OCI-LY1 (cell line): ENCODE measurements around the gene KIAA0232.

ENCODE experiments used
- H2AFZ ChIP-seq: fragments of 200-600 bp; sonication (generic), shearing (Covaris generic); 2 replicates; pipeline ENCODE4 v1.6.0; 2014; ENCODE audit warnings: antibody characterized with exemption, mild to moderate bottlenecking, low read length
- H3F3A ChIP-seq: fragments of 200-600 bp; sonication (generic), shearing (Covaris generic); 2 replicates; pipeline ENCODE4 v1.6.0; 2014; ENCODE audit warnings: mild to moderate bottlenecking, antibody characterized with exemption, low read length, moderate library complexity; ENCODE audit not compliant: insufficient read depth
- H3K27ac ChIP-seq: fragments of 200-600 bp; sonication (generic); 2 replicates; pipeline ENCODE4 v1.5.1; 2014; ENCODE audit warnings: low read length, mixed run types, mild to moderate bottlenecking, low read depth; ENCODE audit not compliant: poor library complexity, severe bottlenecking
- H3K27me3 ChIP-seq: fragments of 200-600 bp; sonication (generic); 2 replicates; pipeline ENCODE4 v1.6.0; 2014; ENCODE audit warnings: antibody characterized with exemption, mild to moderate bottlenecking, low read length, moderate library complexity; ENCODE audit not compliant: insufficient read depth
- H3K36me3 ChIP-seq: fragments of 200-600 bp; sonication (generic); 2 replicates; pipeline ENCODE4 v1.6.1; 2014; ENCODE audit warnings: mild to moderate bottlenecking, antibody characterized with exemption, low read length, moderate library complexity, mixed read lengths; ENCODE audit not compliant: insufficient read depth
- H3K4me1 ChIP-seq: fragments of 200-600 bp; sonication (generic); 2 replicates; pipeline ENCODE4 v1.5.1; 2014; ENCODE audit warnings: mild to moderate bottlenecking, low read length, moderate library complexity; ENCODE audit not compliant: insufficient read depth, severe bottlenecking
- H3K4me2 ChIP-seq: fragments of 200-600 bp; sonication (generic), shearing (Covaris generic); 2 replicates; pipeline ENCODE4 v1.6.1; 2014; ENCODE audit warnings: low read length
- H3K4me3 ChIP-seq: fragments of 200-600 bp; sonication (generic); 2 replicates; pipeline ENCODE4 v1.5.1; 2014; ENCODE audit warnings: low read length, low read depth, mild to moderate bottlenecking, mixed read lengths; ENCODE audit not compliant: poor library complexity, severe bottlenecking
- H3K79me2 ChIP-seq: fragments of 200-600 bp; shearing (Covaris generic); 2 replicates; pipeline ENCODE4 v1.6.1; 2016; ENCODE audit warnings: mixed run types, low read length, mixed read lengths; ENCODE audit not compliant: insufficient read depth
- H3K9ac ChIP-seq: fragments of 200-600 bp; sonication (generic), shearing (Covaris generic); 2 replicates; pipeline ENCODE4 v1.6.1; 2014; ENCODE audit warnings: mild to moderate bottlenecking, low read length, mixed read lengths
- H3K9me2 ChIP-seq: fragments of 200-600 bp; sonication (generic), shearing (Covaris generic); 2 replicates; pipeline ENCODE4 v1.6.1; 2014; ENCODE audit warnings: low read depth, mild to moderate bottlenecking, low read length, mixed read lengths
- H3K9me3 ChIP-seq: fragments of 200-600 bp; shearing (Covaris generic); 2 replicates; pipeline ENCODE4 v1.6.1; 2014; ENCODE audit warnings: low read length, mixed read lengths
- H4K20me1 ChIP-seq: fragments of 200-600 bp; sonication (generic), shearing (Covaris generic); 2 replicates; pipeline ENCODE4 v1.6.0; 2016; ENCODE audit warnings: mild to moderate bottlenecking, low read length; ENCODE audit not compliant: insufficient read depth
- EZH2 ChIP-seq: fragments of 200-600 bp; sonication (generic), shearing (Covaris generic); IDR thresholded peaks from 2 replicates; pipeline ENCODE4 v1.8.0; 2017; ENCODE audit warnings: borderline replicate concordance, mixed run types, mild to moderate bottlenecking, antibody characterized with exemption, low read length, moderate library complexity, mixed read lengths
- TF ChIP-seq, protein P1 (sequence below): fragments of 200-600 bp; sonication (generic), shearing (Covaris generic); IDR thresholded peaks from 2 replicates; pipeline ENCODE4 v1.5.1; 2017; ENCODE audit warnings: mild to moderate bottlenecking, antibody characterized with exemption, low read length, moderate library complexity, mixed read lengths

KIAA0232 gene

GRCh38 chr4:6824772-6825402, 42.4 kb downstream of the KIAA0232 start:
- H3K79me2 ChIP-seq, result no peaks in the 10 kb centered on the region
- H4K20me1 ChIP-seq, result no peaks in the 10 kb centered on the region
- H3K4me3 ChIP-seq, result no peak overlapping the region
- no peak overlapping the region for H2AFZ ChIP-seq
- no peaks in the 10 kb centered on the region for H3K9me3 ChIP-seq
- TF ChIP-seq, protein P1, sequence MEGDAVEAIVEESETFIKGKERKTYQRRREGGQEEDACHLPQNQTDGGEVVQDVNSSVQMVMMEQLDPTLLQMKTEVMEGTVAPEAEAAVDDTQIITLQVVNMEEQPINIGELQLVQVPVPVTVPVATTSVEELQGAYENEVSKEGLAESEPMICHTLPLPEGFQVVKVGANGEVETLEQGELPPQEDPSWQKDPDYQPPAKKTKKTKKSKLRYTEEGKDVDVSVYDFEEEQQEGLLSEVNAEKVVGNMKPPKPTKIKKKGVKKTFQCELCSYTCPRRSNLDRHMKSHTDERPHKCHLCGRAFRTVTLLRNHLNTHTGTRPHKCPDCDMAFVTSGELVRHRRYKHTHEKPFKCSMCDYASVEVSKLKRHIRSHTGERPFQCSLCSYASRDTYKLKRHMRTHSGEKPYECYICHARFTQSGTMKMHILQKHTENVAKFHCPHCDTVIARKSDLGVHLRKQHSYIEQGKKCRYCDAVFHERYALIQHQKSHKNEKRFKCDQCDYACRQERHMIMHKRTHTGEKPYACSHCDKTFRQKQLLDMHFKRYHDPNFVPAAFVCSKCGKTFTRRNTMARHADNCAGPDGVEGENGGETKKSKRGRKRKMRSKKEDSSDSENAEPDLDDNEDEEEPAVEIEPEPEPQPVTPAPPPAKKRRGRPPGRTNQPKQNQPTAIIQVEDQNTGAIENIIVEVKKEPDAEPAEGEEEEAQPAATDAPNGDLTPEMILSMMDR, result no peak
- no peak for TF ChIP-seq EZH2
- H3K4me1 ChIP-seq, result no peaks in the 10 kb centered on the region
- H3K9ac ChIP-seq, result no peak overlapping the region
- no peak overlapping the region for H3K4me2 ChIP-seq
- H3F3A ChIP-seq, result no peaks in the 10 kb centered on the region
- H3K27me3 ChIP-seq, result no peaks in the 10 kb centered on the region
- no peaks in the 10 kb centered on the region for H3K9me2 ChIP-seq
- no peak overlapping the region for H3K27ac ChIP-seq
- H3K36me3 ChIP-seq, result peaks cover 6% of the 10 kb centered on the region; the same call in 1 of the 2 replicates

- Histone ChIP-seq H3K36me3 (peaks cover 9% of the 10 kb centered on the region; the same call in 1 of the 2 replicates), H3K9ac (no peak overlapping the region), H3K79me2 (no peaks in the 10 kb centered on the region), H3K4me1 (no peaks in the 10 kb centered on the region), H3K4me2 (no peak overlapping the region), H2AFZ (no peak overlapping the region), H3K9me3 (no peaks in the 10 kb centered on the region), H3K4me3 (no peak overlapping the region), H3K27me3 (no peaks in the 10 kb centered on the region), H3K27ac (no peak overlapping the region), H4K20me1 (no peaks in the 10 kb centered on the region), H3K9me2 (no peaks in the 10 kb centered on the region), H3F3A (no peaks in the 10 kb centered on the region)
- no peak for TF ChIP-seq EZH2
- TF ChIP-seq, protein P1, result no peak
Measured at GRCh38 chr4:6825403-6825802, 42.9 kb downstream of the KIAA0232 start.

GRCh38 chr4:6826781-6827508, 44.4 kb downstream of the KIAA0232 start:
- Histone ChIP-seq H3K4me3 (no peak overlapping the region), H3K36me3 (peaks cover 9% of the 10 kb centered on the region; the same call in 1 of the 2 replicates), H3K79me2 (no peaks in the 10 kb centered on the region), H3K9me3 (no peaks in the 10 kb centered on the region), H2AFZ (no peak overlapping the region), H3K27ac (no peak overlapping the region), H3K9ac (no peak overlapping the region), H3F3A (no peaks in the 10 kb centered on the region), H3K9me2 (no peaks in the 10 kb centered on the region), H4K20me1 (no peaks in the 10 kb centered on the region), H3K27me3 (no peaks in the 10 kb centered on the region), H3K4me2 (no peak overlapping the region), H3K4me1 (no peaks in the 10 kb centered on the region)
- no peak for TF ChIP-seq EZH2
- TF ChIP-seq, protein P1, result no peak
